ENCODE measurements around the gene TP73. TPM values are rescaled to one million over a fixed set of nuclear protein-coding genes. Genes with fewer than 3 reads are reported as not detected.

TP73 gene
- total RNA-seq, 6 experiments from 2014 or later: 0.05 to 2.3 (median 0.32) TPM

DNA sequence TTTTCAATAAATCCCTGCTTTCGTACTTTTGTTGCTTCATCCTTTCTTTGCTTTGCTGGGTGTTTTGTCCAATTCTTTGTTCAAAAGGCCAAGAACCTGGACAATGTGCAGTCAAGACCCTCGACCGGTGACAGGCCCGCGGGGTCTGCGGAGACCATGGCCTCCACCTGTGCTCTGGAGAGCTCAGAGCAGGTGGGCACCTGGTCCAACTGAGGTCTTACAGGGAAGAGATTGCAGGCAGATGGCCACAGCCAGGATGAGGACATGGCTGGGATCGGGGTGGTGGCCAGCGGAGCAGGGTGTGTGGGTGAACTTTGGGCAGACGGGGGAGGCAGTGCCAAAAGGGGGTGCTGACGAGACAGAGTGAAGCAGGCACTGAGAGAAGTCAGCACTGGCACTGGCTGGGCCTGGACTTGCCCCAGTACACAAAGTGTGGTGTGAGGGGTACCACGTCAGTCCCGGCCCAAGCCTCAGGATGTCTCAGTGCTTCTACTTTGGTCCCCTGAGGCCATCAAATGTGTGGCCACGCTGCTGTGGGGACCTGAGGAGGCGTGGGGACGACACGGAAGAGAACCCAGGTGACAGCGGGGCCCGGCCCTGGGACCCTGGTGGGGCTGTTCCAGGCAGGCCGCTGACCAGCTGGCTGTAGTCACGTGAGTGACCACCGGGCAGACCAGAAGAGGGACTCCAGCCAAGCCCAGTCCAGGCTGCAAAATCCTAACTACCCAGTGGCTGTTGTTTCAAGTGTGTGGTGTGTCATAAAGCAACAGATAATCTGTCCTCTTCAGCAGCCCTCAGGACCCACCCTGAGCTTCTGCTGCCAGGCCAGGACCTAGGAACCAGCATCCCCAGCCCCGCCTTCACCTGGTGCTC is 89.5 kb downstream of the TP73 start:
- no peak overlapping the region for H3K4me3 ChIP-seq
- WGBS (ENCODE audit: insufficient coverage, low coverage, low lambda C conversion rate, missing lambda C conversion rate): 93% methylated on average over 16 of the region's 22 CpGs
- H3K36me3 ChIP-seq: peaks cover 0 to 22% (median 4%) of the 10 kb centered on the region in 4 donors
- H3K4me1 ChIP-seq: peaks cover 0 to 18% (median 0%) of the 10 kb centered on the region in 4 donors
- ATAC-seq (no peak), DNase-seq (no peak)
- TF ChIP-seq, protein P1, sequence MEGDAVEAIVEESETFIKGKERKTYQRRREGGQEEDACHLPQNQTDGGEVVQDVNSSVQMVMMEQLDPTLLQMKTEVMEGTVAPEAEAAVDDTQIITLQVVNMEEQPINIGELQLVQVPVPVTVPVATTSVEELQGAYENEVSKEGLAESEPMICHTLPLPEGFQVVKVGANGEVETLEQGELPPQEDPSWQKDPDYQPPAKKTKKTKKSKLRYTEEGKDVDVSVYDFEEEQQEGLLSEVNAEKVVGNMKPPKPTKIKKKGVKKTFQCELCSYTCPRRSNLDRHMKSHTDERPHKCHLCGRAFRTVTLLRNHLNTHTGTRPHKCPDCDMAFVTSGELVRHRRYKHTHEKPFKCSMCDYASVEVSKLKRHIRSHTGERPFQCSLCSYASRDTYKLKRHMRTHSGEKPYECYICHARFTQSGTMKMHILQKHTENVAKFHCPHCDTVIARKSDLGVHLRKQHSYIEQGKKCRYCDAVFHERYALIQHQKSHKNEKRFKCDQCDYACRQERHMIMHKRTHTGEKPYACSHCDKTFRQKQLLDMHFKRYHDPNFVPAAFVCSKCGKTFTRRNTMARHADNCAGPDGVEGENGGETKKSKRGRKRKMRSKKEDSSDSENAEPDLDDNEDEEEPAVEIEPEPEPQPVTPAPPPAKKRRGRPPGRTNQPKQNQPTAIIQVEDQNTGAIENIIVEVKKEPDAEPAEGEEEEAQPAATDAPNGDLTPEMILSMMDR (IDR thresholded peaks at IDR 0.05): no peak
- TF ChIP-seq POLR2A (IDR thresholded peaks at IDR 0.05): no peak
- no peaks in the 10 kb centered on the region for H3K9me3 ChIP-seq
- H3K27ac ChIP-seq: no peak overlapping the region
- intact Hi-C loops (cut with DNase I): no loop called here
- H3K27me3 ChIP-seq: no peaks in the 10 kb centered on the region

DNA sequence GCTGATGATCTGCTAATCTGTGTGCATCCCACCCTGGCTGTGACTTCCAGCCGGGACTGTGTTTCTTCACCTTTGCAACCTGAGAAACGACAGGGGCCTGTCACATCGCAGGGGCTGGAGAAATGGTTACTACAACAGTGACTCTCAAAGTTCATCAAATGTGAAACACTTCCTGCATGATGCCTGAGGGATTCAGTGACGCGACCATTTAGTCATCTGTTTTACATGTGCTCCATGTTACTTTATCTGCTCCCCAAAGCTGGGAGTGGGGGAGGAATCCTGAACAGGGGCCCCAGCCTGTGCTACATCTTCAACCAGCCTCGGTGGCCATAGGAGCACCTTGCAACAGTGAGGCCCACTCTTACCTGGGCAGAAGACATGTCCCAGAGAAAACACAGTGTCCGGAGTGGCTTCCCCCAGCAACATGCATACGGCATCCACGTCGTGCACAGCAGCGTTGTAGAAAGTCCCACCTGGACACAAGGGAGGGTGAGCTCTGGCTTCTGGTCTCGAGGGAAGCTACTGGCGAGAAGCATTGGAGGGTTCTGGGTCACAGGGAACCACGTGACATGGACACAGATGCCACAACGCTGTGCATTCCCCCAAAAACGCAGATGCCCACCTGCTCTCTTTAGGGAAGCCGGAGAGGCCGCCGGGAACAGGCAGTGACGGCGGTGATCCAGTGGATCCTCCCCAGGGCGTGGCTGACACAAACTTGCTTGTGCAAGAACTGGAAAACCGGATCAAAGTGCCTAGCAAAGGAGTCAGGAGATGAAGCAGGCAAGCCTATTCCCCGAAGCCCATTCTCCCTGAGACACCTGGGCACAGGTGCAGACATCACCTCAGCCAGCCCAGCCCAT is 90.4 kb downstream of the TP73 start:
- ATAC-seq (no peak), DNase-seq (no peak)
- WGBS (ENCODE audit: insufficient coverage, low coverage, low lambda C conversion rate, missing lambda C conversion rate): 89% methylated on average over 12 of the region's 24 CpGs
- Histone ChIP-seq H3K9me3 (no peaks in the 10 kb centered on the region), H3K27ac (no peak overlapping the region), H3K27me3 (no peaks in the 10 kb centered on the region), H3K4me3 (no peak overlapping the region), H3K4me1 (peaks cover 0 to 22% (median 0%) of the 10 kb centered on the region in 4 donors), H3K36me3 (peaks cover 0 to 19% (median 4%) of the 10 kb centered on the region in 4 donors)
- TF ChIP-seq POLR2A (IDR thresholded peaks at IDR 0.05): no peak
- TF ChIP-seq, protein P1 (IDR thresholded peaks at IDR 0.05): no peak
- intact Hi-C loops (cut with DNase I): no loop called here

DNA sequence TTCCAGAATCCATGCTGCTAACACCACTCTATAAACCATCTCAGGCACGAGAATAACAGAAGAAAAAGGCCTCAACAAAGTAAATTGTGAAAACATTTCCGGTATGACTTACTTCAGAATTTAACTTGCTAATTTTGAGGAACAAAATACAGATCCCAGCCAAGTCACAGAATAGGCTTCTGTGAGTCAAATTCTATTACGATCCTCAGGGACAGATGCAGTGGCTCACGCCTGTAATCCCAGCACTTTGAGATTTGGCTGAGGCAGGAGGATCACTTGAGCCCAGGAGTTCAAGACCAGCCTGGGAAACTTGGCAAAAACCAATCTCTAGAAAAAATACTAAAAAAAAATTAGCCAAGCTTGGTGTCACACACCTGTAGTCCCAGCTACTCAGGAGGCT is 91.1 kb downstream of the TP73 start:
- ATAC-seq (no peak), DNase-seq (no peak)
- no peaks in the 10 kb centered on the region for H3K9me3 ChIP-seq
- peaks cover 0 to 24% (median 0%) of the 10 kb centered on the region in 4 donors for H3K4me1 ChIP-seq
- H3K27ac ChIP-seq: no peak overlapping the region
- intact Hi-C loops (cut with DNase I): no loop called here
- no peak for TF ChIP-seq POLR2A (IDR thresholded peaks at IDR 0.05)
- TF ChIP-seq, protein P1 (IDR thresholded peaks at IDR 0.05): no peak
- H3K27me3 ChIP-seq: no peaks in the 10 kb centered on the region
- peaks cover 0 to 12% (median 3%) of the 10 kb centered on the region in 4 donors for H3K36me3 ChIP-seq
- 81% methylated on average over 4 of the region's 4 CpGs for WGBS (ENCODE audit: insufficient coverage, low coverage, low lambda C conversion rate, missing lambda C conversion rate)
- no peak overlapping the region for H3K4me3 ChIP-seq

DNA sequence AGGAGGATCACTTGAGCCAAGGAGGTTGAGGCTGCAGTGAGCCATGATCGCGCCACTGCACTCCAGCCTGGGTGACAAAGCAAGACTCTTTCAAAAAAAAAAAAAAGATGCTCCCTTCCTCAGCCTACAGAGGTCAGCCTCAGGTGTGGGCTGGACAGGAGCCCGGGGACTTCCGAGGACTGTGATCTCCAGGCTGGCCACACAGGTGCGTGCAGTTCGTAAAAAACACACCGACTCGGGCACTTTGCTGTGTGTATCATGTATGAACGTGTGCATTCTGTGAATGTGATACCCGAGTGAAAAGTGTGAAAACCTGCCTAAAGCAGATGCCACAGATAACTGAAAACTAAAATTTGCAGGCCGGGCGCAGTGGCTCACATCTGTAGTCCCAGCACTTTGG is 91.5 kb downstream of the TP73 start:
- ATAC-seq: no peak

More for the DNA sequence above, 91.5 kb downstream of the TP73 start:
- TF ChIP-seq POLR2A (IDR thresholded peaks at IDR 0.05): no peak
- TF ChIP-seq, protein P1 (IDR thresholded peaks at IDR 0.05): no peak
- Histone ChIP-seq H3K4me1 (peaks cover 0 to 24% (median 0%) of the 10 kb centered on the region in 4 donors), H3K4me3 (no peak overlapping the region), H3K9me3 (no peaks in the 10 kb centered on the region), H3K36me3 (peaks cover 0 to 11% (median 3%) of the 10 kb centered on the region in 4 donors), H3K27ac (no peak overlapping the region), H3K27me3 (no peaks in the 10 kb centered on the region)
- DNase-seq: no peak
- intact Hi-C loops (cut with DNase I): no loop called here
- 92% methylated on average over 9 of the region's 12 CpGs for WGBS (ENCODE audit: insufficient coverage, low coverage, low lambda C conversion rate, missing lambda C conversion rate)

Data from right lobe of liver (tissue), 6 donors.